Stimulated activated CD8-positive, alpha-beta memory T cell treated with anti-CD3 and anti-CD28 coated beads, Interleukin-2, amount 100 ng/mL, for 1 hour (primary cell): ENCODE measurements around the gene SLC5A8.
"Not testable (repeated sequence)": the region's sequence is repeated elsewhere in the genome, so short reads cannot be mapped to it uniquely, and the experiment has no call there.

Experiments used
- DNase-seq, 2 donors: peaks; one replicate each; pipeline ENCODE4 v3.0.0-alpha.2; 2020; ENCODE audit warnings: low read depth in 2 of 2

SLC5A8 gene

DNA sequence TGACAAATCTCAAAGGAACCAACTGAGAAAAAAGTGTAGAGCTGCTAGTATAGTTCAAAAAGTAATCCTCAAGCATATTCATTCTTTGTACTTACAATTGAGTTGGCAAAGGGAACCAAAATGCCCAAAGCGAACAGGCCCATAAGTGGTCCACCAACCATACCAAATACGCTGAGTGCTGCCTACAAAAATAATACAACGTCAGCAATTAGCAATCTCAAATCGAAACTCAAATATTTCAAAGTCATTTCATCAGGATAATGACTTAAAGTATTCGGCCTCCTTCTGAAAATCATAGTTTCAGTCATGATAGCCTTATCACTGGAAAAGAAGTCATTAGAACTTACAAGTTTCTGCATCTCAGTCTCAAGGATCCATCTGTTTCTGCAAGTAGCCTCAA, 42.0 kb downstream of the SLC5A8 start:
- no peak for DNase-seq

DNA sequence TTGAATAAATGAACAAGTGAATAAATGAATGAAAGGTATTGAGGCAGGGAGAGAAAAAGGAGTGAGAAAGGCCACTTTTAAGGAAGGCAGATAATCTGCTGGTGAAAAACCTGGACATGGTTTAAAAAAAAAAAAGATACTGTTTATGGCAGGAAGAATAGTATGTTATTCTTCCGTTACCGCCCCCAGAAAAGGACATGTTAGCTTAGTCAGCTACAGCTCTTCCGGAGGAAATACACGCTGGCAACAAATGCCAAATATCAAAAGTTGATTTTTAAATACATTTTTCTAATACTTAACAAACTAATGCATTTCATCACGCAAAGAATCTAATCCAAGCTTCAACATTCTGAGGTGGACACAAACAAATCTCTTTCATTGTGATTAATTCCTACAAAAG, 43.2 kb downstream of the SLC5A8 start:
- no peak for DNase-seq

DNA sequence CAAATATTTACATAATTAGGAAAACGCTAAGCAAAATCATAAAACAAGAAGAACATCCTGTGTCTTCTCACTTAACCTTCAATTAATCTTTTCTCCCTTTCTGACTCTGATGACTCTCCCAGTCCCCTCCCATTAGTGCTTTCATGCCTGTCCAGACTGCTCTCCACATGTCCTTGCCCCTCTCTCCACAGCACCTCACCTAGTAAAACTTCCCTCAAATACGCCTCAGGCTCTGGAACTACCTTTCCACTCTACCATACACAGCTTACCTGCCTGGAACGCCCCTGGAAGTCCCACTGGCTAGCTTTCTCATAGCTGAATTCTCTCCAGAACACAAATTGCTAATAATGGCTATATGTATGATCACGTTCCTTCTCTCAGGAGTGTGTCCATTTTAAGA, 44.7 kb downstream of the SLC5A8 start:
- no peak for DNase-seq

DNA sequence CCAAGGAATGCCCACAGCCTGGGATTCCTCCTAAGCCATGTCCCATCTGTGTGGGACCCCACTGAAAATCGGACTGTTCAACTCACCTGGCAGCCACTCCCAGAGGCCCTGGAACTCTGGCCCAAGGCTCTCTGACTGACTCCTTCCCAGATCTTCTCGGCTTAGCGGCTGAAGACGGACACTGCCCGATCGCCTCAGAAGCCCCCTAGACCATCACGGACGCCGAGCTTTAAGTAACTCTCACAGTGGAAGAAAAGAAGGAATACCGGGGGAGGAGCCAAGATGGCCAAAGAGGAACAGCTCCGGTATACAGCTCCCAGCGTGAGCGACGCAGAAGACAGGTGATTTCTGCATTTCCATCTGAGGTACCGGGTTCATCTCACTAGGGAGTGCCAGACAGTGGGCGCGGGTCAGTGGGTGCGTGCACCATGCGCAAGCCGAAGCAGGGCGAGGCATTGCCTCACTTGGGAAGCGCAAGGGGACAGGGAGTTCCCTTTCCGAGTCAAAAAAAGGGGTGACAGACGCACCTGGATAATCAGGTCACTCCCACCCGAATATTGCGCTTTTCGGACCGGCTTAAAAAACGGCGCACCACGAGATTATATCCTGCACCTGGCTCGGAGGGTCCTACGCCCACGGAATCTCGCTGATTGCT, 64.1 kb downstream of the SLC5A8 start:
- DNase-seq, result not testable (repeated sequence)

DNA sequence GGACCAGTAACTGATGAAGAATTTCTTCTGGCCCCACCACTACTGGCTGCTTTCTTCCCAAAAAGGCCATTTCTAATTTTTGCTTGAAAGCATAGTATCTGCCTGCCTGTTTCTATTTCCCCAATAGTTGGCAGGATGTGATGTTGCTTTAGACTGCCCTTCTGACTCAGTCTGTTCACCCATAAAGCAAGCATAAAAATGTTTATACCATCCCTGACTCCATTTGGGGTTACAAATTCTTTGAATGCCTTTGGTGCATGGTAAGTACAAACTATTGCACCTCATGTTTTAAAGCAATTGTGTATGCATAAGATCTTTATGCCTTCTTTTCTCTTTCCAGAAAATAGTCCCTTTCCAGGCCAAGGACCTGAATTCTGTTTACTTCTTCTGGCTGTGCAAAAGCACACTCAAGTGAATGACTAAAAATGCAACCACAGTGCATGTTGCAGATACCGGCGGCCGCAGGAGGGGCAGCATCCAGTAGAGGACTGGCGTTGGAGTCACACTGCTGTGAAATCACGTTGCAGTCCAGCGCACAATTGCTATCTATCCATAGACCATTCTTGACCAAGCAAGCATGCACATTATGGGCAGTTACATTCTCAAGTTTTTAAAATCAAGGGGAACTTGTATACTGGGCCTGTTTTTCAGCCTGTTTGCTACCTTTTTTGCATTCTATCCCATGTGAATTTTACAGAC, 82.4 kb downstream of the SLC5A8 start:
- no peak for DNase-seq

DNA sequence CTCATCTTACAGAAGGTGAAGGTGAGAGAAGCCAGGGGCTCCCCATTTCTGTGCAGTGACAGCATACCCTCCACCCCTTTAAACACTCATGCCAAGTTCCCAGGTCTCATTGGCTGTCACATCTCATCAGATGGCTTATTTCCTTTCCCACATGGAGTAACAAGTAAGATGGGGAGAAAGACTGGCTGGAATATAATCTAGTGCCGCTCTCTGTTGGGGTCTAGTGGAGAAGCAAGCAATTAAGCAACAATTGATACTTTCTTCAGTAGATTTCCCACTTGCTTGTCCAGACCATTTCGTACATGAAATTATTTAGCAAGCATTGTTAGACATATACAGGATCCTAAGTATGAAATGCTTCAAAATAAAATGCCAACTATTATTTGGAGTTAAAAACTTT, 92.2 kb downstream of the SLC5A8 start:
- DNase-seq, result no peak

DNA sequence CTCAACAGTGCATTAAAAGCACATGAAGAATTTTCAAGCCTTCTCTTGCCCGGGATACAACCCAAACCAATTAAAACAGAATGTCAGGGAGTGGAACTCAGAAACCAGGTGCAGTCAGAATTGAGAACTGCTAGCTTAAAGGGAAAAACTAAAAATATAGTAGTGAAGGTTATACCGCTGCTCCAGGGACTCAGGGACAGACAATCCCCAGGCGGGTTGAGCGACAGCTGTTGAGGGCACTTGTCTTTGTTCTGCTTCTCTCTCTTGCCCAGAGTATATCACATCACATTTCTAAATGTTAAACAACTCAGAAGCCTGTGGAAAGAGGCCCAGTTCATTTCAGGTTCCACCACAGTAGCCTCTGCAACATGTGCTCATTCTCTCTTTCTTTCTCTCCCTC, 93.1 kb downstream of the SLC5A8 start:
- DNase-seq, result no peak

DNA sequence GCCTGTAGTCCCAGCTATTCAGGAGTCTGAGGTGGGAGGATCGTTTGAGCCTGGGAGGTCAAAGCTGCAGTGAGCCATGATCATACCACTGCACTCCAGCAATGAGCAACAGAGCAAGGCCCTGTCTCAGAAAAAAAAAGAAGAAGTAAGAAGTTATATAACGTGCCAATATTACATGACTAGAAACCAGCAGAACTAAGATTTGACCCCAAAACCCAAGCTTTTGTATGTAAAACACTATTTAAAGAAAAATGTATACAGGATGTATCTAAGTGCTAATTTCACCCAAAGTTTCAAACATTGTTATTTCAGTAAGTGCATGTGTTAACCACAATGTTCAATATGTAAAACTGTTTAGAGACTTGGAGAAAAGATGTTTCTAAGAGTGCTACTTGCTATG, 94.7 kb downstream of the SLC5A8 start:
- no peak for DNase-seq

DNA sequence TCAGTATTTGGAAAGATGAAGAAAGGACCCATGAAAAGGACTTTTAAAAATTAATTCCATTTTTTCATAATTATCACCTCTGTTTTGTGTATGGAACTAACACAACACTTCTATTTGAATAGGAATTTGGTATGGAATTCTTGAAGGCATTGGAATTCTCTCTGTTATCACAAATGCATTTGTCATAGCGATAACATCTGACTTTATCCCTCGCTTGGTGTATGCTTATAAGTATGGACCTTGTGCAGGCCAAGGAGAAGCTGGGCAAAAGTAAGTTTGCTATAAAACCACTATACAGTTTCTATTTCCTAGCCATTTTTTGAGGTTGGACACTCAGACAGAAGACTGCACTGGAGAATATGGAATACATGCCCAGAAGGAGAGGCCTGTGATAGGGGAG, 98.6 kb downstream of the SLC5A8 start:
- DNase-seq, result no peak

DNA sequence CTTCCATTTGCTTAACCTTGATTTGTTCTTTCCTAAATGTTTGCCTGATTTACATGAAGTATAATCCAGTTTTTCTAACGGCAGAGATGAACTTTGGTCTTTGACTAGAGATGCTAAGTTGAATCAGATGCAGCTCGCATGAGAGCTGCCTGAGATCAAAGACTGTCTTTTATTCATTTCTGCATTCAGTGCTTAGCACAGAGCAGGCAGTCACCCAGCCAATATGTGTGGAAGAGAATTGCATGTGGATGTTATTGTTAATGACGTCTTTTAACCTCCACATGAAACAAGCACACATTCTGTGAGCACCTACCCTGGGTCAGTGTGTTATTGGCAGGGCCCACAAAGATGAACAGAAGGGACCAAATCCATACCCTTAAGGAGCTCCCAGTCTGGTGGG, 99.2 kb downstream of the SLC5A8 start:
- no peak for DNase-seq

DNA sequence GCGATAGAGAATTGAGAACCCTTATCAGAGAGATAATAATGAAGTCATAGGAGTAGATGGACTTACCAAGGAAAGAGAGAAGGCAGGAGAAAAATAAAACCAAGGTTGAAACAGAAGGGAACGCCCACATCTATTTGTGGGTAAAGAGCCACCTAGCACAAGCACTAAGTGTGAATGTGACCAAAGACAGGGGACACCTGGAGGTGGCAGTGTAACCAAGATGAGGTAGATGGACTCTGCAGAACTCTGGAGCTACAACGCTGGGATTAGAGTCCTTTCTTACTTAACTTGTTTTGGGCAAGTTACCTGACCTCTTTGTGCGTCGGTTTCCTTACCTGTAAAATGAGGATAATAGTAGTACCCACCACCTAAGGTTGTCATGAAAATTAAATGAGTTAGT, 101.9 kb downstream of the SLC5A8 start:
- no peak for DNase-seq

DNA sequence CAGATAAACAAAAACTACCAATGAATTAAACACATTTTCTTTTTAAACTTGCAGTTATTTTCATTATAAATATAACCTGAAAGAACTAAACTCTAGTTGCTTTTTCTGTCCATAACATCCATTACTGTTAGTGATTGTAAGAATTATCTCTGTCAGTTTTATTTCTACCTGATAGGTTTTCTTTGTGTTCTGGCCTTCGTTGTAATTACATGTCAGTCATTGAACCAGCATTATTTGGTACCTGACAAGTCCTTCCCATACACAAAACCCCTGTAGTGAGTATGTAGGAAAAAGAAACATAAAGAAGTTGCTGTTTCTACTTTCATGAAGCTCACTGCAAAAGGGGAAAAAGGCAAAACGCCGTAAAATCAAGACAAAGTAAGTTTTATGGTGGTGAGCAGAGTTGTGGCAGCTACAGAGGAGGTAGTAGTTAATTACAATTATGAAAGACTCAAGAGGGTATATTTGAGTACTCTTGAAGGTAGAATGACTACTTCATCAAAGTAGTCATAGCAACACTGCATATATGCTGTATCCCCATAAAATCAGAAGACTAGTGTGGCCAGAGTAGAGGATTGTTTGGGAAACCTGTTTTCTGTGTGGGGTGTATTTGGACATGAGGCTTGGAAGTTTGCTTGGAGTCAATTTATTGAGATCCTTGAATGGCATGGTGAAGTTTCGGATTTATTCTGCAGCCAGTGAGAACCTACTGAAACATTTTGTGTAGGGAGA, 102.8 kb downstream of the SLC5A8 start:
- no peak for DNase-seq
